IMR-90 (cell line): ENCODE results near the gene STUB1. TPM values are rescaled to one million over a fixed set of nuclear protein-coding genes. Genes with fewer than 3 reads are reported as not detected.

ENCODE experiments used
- ATAC-seq: fragments of 200-7000 bp; cut with Tn5 transposase; 2 replicates; pipeline ENCODE4 v1.9.1; 2020; ENCODE audit warnings: low read depth, mild to moderate bottlenecking, moderate library complexity
- BruUV-seq: library from RNA; stranded (reverse); fragments of 400-500 nt; replicated peaks from 2 replicates; lab custom pipeline; 2021; lab: Mats Ljungman, UMichigan
- CTCF ChIA-PET: fragments of 300-600 bp; formaldehyde crosslinking; extraction: SDS; loops from one replicate; lab custom pipeline; 2021; ENCODE audit warnings: antibody characterized with exemption; lab: Yijun Ruan, JAX
- POLR2A ChIA-PET: fragments of 300-600 bp; sonication (Branson Sonifier 250); formaldehyde crosslinking; loops from one replicate; lab custom pipeline; 2022; ENCODE audit warnings: antibody characterized with exemption; ENCODE audit not compliant: unreplicated experiment; lab: Charles Lee
- DNase-seq: peaks from one replicate; pipeline ENCODE4 v3.0.0; 2013
- H2AFZ ChIP-seq: replicated peaks from 2 replicates; pipeline ENCODE3; 2013; ENCODE audit warnings: low read length, mild to moderate bottlenecking; ENCODE audit not compliant: poor library complexity
- H2AK5ac ChIP-seq: 2 replicates; pipeline ENCODE4 v1.6.1; 2013; ENCODE audit warnings: low read depth, low read length, inconsistent platforms
- H2AK9ac ChIP-seq: replicated peaks from 2 replicates; pipeline ENCODE3; 2013; ENCODE audit warnings: mild to moderate bottlenecking, low read depth, low read length, moderate library complexity; ENCODE audit not compliant: poor library complexity
- H2BK120ac ChIP-seq: 2 replicates; pipeline ENCODE4 v1.6.1; 2013; ENCODE audit warnings: low read depth, low read length, inconsistent platforms
- H2BK15ac ChIP-seq: 3 replicates; pipeline ENCODE4 v1.6.1; 2013; ENCODE audit warnings: low read depth, low read length, inconsistent platforms
- H2BK20ac ChIP-seq: 2 replicates; pipeline ENCODE4 v1.6.1; 2013; ENCODE audit warnings: low read depth, mild to moderate bottlenecking, inconsistent platforms, low read length, moderate library complexity
- H2BK5ac ChIP-seq: 2 replicates; pipeline ENCODE4 v1.6.1; 2013; ENCODE audit warnings: mild to moderate bottlenecking, low read depth, low read length, inconsistent platforms; ENCODE audit not compliant: poor library complexity, severe bottlenecking
- H3K14ac ChIP-seq: replicated peaks from 2 replicates; pipeline ENCODE4 v1.6.1; 2013; ENCODE audit warnings: low read depth, low read length, inconsistent platforms
- H3K18ac ChIP-seq: 2 replicates; pipeline ENCODE4 v1.6.1; 2013; ENCODE audit warnings: low read depth, low read length, control low read depth
- H3K23ac ChIP-seq: 2 replicates; pipeline ENCODE4 v1.6.1; 2013; ENCODE audit warnings: low read depth, low read length, inconsistent platforms
- H3K27ac ChIP-seq: 2 replicates; pipeline ENCODE4 v1.5.1; 2013; ENCODE audit warnings: mild to moderate bottlenecking, control low read depth, low read length; ENCODE audit not compliant: insufficient read depth
- H3K27me3 ChIP-seq: 2 replicates; pipeline ENCODE4 v1.6.1; 2013; ENCODE audit warnings: low read length; ENCODE audit not compliant: control insufficient read depth, insufficient read depth
- H3K36me3 ChIP-seq: 2 replicates; pipeline ENCODE4 v1.6.1; 2013; ENCODE audit warnings: low read length, mixed read lengths; ENCODE audit not compliant: control insufficient read depth, insufficient read depth
- H3K4ac ChIP-seq: 2 replicates; pipeline ENCODE4 v1.6.1; 2013; ENCODE audit warnings: low read depth, low read length, inconsistent platforms
- H3K4me1 ChIP-seq: 2 replicates; pipeline ENCODE4 v1.6.1; 2013; ENCODE audit warnings: low read length, mixed read lengths; ENCODE audit not compliant: control insufficient read depth, insufficient read depth
- H3K4me2 ChIP-seq: 2 replicates; pipeline ENCODE4 v1.6.1; 2013; ENCODE audit warnings: low read depth, mild to moderate bottlenecking, control low read depth, low read length, moderate library complexity
- H3K4me3 ChIP-seq: 2 replicates; pipeline ENCODE4 v1.5.1; 2013; ENCODE audit warnings: low read depth, mild to moderate bottlenecking, control low read depth, low read length, moderate library complexity; ENCODE audit not compliant: insufficient read depth
- H3K56ac ChIP-seq: 2 replicates; pipeline ENCODE4 v1.6.1; 2013; ENCODE audit warnings: low read length, inconsistent platforms; ENCODE audit not compliant: insufficient read depth; ENCODE audit errors: extremely low read depth
- H3K79me1 ChIP-seq, 2 experiments: 2 replicates each; pipeline ENCODE4 v1.6.1; 2013; ENCODE audit warnings: low read length in 2 of 2, inconsistent platforms in 1 of 2, low read depth in 1 of 2
- H3K9ac ChIP-seq: 2 replicates; pipeline ENCODE4 v1.6.1; 2013; ENCODE audit warnings: low read depth, low read length, control low read depth
- H3K9me1 ChIP-seq: 2 replicates; pipeline ENCODE4 v1.6.1; 2013; ENCODE audit warnings: low read length, inconsistent platforms; ENCODE audit not compliant: insufficient read depth
- H3K9me3 ChIP-seq: 2 replicates; pipeline ENCODE4 v1.6.1; 2013; ENCODE audit warnings: low read length; ENCODE audit not compliant: control insufficient read depth, insufficient read depth
- H4K20me1 ChIP-seq: 2 replicates; pipeline ENCODE4 v1.6.1; 2013; ENCODE audit warnings: low read length, inconsistent platforms; ENCODE audit not compliant: insufficient read depth
- H4K5ac ChIP-seq: 2 replicates; pipeline ENCODE4 v1.6.1; 2013; ENCODE audit warnings: mild to moderate bottlenecking, low read depth, low read length, control low read depth
- H4K8ac ChIP-seq, 2 experiments: 2 replicates each; pipeline ENCODE4 v1.6.1; 2013; ENCODE audit warnings: low read depth in 2 of 2, low read length in 2 of 2, control low read depth in 1 of 2, inconsistent platforms in 1 of 2
- H4K91ac ChIP-seq: 2 replicates; pipeline ENCODE4 v1.6.1; 2013; ENCODE audit warnings: low read depth, low read length, inconsistent platforms; ENCODE audit not compliant: insufficient read depth
- BHLHE40 ChIP-seq: fragments of 150-350 bp; IDR thresholded peaks from 2 replicates; pipeline ENCODE4 v1.6.1; 2016; ENCODE audit warnings: mild to moderate bottlenecking, low read depth, low read length
- CEBPB ChIP-seq: IDR thresholded peaks from 2 replicates; pipeline ENCODE4 v1.6.1; 2012; ENCODE audit warnings: low read depth, low read length, improper control_type of control experiment
- CHD1 ChIP-seq: IDR thresholded peaks from 2 replicates; pipeline ENCODE4 v1.6.1; 2012; ENCODE audit warnings: low read depth, low read length, improper control_type of control experiment
- CTCF ChIP-seq: conservative IDR thresholded peaks from 2 replicates; pipeline ENCODE4 v1.5.1; 2012; ENCODE audit warnings: mild to moderate bottlenecking, low read depth, low read length, improper control_type of control experiment
- MAFK ChIP-seq: IDR thresholded peaks from 2 replicates; pipeline ENCODE4 v1.6.1; 2012; ENCODE audit warnings: low read depth, low read length, improper control_type of control experiment
- NFE2L2 ChIP-seq: fragments of 150-350 bp; IDR thresholded peaks from 2 replicates; pipeline ENCODE4 v1.6.1; 2016; ENCODE audit warnings: low read depth, mild to moderate bottlenecking, low read length
- POLR2A ChIP-seq: IDR thresholded peaks from 2 replicates; pipeline ENCODE4 v1.6.1; 2012; ENCODE audit warnings: mild to moderate bottlenecking, low read depth, low read length
- RCOR1 ChIP-seq: IDR thresholded peaks from 2 replicates; pipeline ENCODE4 v1.6.1; 2012; ENCODE audit warnings: mild to moderate bottlenecking, low read length, improper control_type of control experiment; ENCODE audit not compliant: insufficient replicate concordance
- RFX5 ChIP-seq: IDR thresholded peaks from 2 replicates; pipeline ENCODE4 v1.8.0; 2012; ENCODE audit warnings: low read depth, mild to moderate bottlenecking, low read length, moderate library complexity
- WGBS, 2 experiments: methylation state at CpG; one replicate each; pipeline versions ENCODE4 v1.1.5 to v1.1.7; 2013; ENCODE audit warnings: missing lambda C conversion rate in 2 of 2; ENCODE audit not compliant: insufficient read length in 1 of 2; ENCODE audit errors: extremely low coverage in 2 of 2; 5-methylcytosine and 5-hydroxymethylcytosine counted together
- dilution Hi-C: fragments of 300-500 bp; cut with HindIII; formaldehyde crosslinking; loops from one replicate; pipeline ENCODE4 v1.14.3; 2018; ENCODE audit warnings: low sequenced_read_pairs; ENCODE audit not compliant: unreplicated experiment
- in situ Hi-C: fragments of 300-500 bp; cut with MboI; formaldehyde crosslinking; loops from 3 replicates; pipeline ENCODE4 v1.14.3; 2019; ENCODE audit warnings: low sequenced_read_pairs, inconsistent platforms, mixed read lengths
- intact Hi-C: fragments of 100-400 bp; cut with micrococcal nuclease; formaldehyde crosslinking; loops from 2 replicates; pipeline ENCODE4 v1.10.0; 2022
- polyA plus RNA-seq, 3 experiments: library from polyadenylated mRNA; depleted of rRNA; stranded (reverse); fragments of >200 nt; gene quantifications; 2 replicates each; pipeline ENCODE4 v1.2.3, GENCODE V29; 2012; ENCODE audit warnings: low replicate concordance in 1 of 3
- total RNA-seq: library from RNA; depleted of rRNA; stranded (reverse); fragments of >200 nt; gene quantifications from 2 replicates; pipeline ENCODE4 v1.2.3, GENCODE V29; 2012

Gene STUB1
- total and polyA plus RNA-seq, 2 of the 4 experiments (the other 2 are of a cell fraction), result 183 to 186 TPM

- ChIA-PET POLR2A (no interaction called here), CTCF (interaction anchor here (0.7 kb wide), 1 partner anchor 152 kb away, joined by 3 read pairs; no protein-coding TSS in a partner anchor)
- Histone ChIP-seq H3K18ac (no peak overlapping the region), H3K9me1 (peaks cover 11% of the 10 kb centered on the region), H3K36me3 (peaks cover 4% of the 10 kb centered on the region; the same call in 1 of the 2 replicates), H2BK120ac (no peak overlapping the region), H3K9ac (no peak overlapping the region), H3K14ac (no peak overlapping the region), H3K79me1 (peaks cover 9 to 21% of the 10 kb centered on the region in 2 experiments; a peak in 3 of 4 replicates), H4K20me1 (peaks cover 4% of the 10 kb centered on the region; the same call in 1 of the 2 replicates), H3K4me3 (no peak overlapping the region), H2AK9ac (no peak overlapping the region), H2BK20ac (no peak overlapping the region), H3K9me3 (no peaks in the 10 kb centered on the region; the same call in 1 of the 2 replicates), H2AK5ac (no peak overlapping the region), H2BK5ac (no peak overlapping the region), H4K91ac (no peak overlapping the region), H2BK15ac (no peak overlapping the region), H3K4me1 (peaks cover 12% of the 10 kb centered on the region), H3K4ac (no peak overlapping the region), H3K4me2 (no peak overlapping the region), H3K27ac (no peak overlapping the region), H4K8ac (no peak overlapping the region), H3K56ac (no peak overlapping the region), H3K27me3 (peaks cover 44% of the 10 kb centered on the region), H3K23ac (no peak overlapping the region), H2AFZ (no peak overlapping the region), H4K5ac (no peak overlapping the region)
- dilution Hi-C loops, result no loop called here
- no CpG with 5 or more reads among the region's 10 CpGs for WGBS, 2 experiments
- TF ChIP-seq CHD1 (no peak), MAFK (no peak), CEBPB (no peak), POLR2A (no peak), RFX5 (no peak), CTCF (no peak), RCOR1 (no peak), NFE2L2 (no peak), BHLHE40 (no peak)
- ATAC-seq (no peak), DNase-seq (no peak)
- intact Hi-C loops, result no loop called here
- no TSS peak for BruUV-seq
- in situ Hi-C loops, result no loop called here
Measured at GRCh38 chr16:692356-693108, 12.3 kb downstream of the STUB1 start.
